ACC112 (cell line): Measurements from ENCODE around the gene SLC25A42.
"Not testable (repeated sequence)": the region's sequence is repeated elsewhere in the genome, so short reads cannot be mapped to it uniquely, and the experiment has no call there.

ENCODE experiments used
- H2AFZ ChIP-seq: fragments of 200-600 bp; sonication (generic); one replicate; pipeline ENCODE4 v1.6.0; 2017; ENCODE audit warnings: antibody characterized with exemption, low read length; ENCODE audit not compliant: unreplicated experiment
- H3K27ac ChIP-seq: fragments of 200-600 bp; sonication (generic); 2 replicates; pipeline ENCODE4 v1.5.1; 2014; ENCODE audit warnings: low read depth, mild to moderate bottlenecking, antibody characterized with exemption, low read length, moderate library complexity
- H3K27me3 ChIP-seq: fragments of 200-600 bp; sonication (generic); 2 replicates; pipeline ENCODE4 v1.6.1; 2014; ENCODE audit warnings: mild to moderate bottlenecking, antibody characterized with exemption, low read length, moderate library complexity, mixed read lengths; ENCODE audit not compliant: insufficient read depth
- H3K36me3 ChIP-seq: fragments of 200-600 bp; sonication (generic); 2 replicates; pipeline ENCODE4 v1.6.1; 2016; ENCODE audit warnings: mild to moderate bottlenecking, antibody characterized with exemption, low read length, moderate library complexity, mixed read lengths; ENCODE audit not compliant: insufficient read depth
- H3K4me1 ChIP-seq: fragments of 200-600 bp; sonication (generic); one replicate; pipeline ENCODE4 v1.6.1; 2016; ENCODE audit warnings: low read length, mixed read lengths; ENCODE audit not compliant: insufficient read depth, unreplicated experiment, control insufficient read depth
- H3K4me3 ChIP-seq: fragments of 200-600 bp; sonication (generic); 2 replicates; pipeline ENCODE4 v1.5.1; 2014; ENCODE audit warnings: mild to moderate bottlenecking, low read depth, low read length
- H3K79me2 ChIP-seq: fragments of 200-600 bp; sonication (generic); one replicate; pipeline ENCODE4 v1.6.0; 2016; ENCODE audit warnings: low read length; ENCODE audit not compliant: control insufficient read depth, unreplicated experiment, insufficient read depth

Gene SLC25A42

GRCh38 chr19:19063183-19064097 is at the start of gene SLC25A42:
SLC25A42 (plus strand) TSS chr19:19063994; CDS start chr19:19096125, 32,131 bp downstream.
- peak within 1 kb of the TSS; percentile 82 for H3K4me3 ChIP-seq
- H3K27ac ChIP-seq: no peak within 1 kb of the TSS
- H3K4me1 ChIP-seq: peaks cover 20% of the 10 kb centered on the region
- H3K27me3 ChIP-seq: no peaks in the 10 kb centered on the region
- no peaks in the 10 kb centered on the region for H3K79me2 ChIP-seq
- no peak within 1 kb of the TSS for H2AFZ ChIP-seq
- H3K36me3 ChIP-seq: no peaks in the 10 kb centered on the region

DNA sequence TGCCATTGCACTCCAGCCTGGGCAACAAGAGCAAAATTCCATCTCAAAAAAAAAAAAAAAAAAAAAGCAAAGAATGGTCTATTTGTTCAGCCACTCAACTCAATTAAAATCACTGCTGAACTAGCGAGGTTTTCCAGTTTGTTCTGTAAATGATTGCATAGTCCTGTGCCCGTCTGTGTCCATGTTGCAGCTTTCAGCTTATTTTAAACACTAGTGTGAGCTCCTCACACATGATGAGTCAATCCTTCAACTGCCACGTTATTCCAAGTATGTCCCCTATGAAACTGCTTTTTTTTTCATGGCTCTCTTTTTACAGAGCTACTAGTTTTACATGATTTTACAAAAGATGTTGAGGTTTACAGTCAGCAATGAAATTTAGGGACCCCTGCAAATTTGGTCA is 42.7 kb upstream of the SLC25A42 start:
- H3K4me1 ChIP-seq: peaks cover 8% of the 10 kb centered on the region
- peaks cover 46% of the 10 kb centered on the region for H3K79me2 ChIP-seq
- H3K4me3 ChIP-seq: no peak overlapping the region
- peak overlapping the region; percentile 59 for H3K27ac ChIP-seq
- no peaks in the 10 kb centered on the region for H3K27me3 ChIP-seq
- H3K36me3 ChIP-seq: peaks cover 15% of the 10 kb centered on the region
- H2AFZ ChIP-seq: no peak overlapping the region

DNA sequence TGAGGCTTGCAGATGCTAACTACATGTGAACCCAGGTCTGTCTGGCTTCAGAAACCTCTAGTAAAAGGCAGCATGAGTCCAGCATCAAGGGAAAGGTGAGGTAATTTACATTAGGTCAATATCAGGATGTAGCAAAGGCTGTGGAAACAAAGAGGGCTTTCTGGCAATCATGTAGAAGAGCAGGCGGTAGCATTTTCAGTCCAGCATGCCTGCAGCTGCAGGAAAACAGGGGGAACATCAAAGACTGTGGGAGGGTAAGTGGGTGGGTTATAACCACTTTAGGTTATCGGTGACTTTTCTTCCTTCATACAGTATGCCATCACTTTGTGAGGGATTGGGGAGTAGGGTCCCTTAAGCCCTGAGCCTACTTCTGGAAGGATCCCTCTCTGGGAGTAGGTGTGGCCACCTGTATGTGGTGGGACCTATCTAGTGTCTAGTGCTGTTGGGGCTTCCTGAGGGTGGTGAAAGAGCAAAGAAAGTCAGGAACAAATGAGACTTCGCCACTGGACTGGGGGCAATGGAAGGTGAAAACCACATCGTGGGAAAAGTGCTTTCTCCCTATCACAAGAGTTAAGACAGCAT is 41.3 kb upstream of the SLC25A42 start:
- Histone ChIP-seq H3K4me3 (no peak overlapping the region), H3K27me3 (no peaks in the 10 kb centered on the region), H3K79me2 (peaks cover 52% of the 10 kb centered on the region), H2AFZ (no peak overlapping the region), H3K27ac (no peak overlapping the region), H3K36me3 (peaks cover 13% of the 10 kb centered on the region), H3K4me1 (peaks cover 8% of the 10 kb centered on the region)

- H3K27me3 ChIP-seq, H2AFZ ChIP-seq, H3K4me3 ChIP-seq, H3K27ac ChIP-seq, H3K4me1 ChIP-seq: not testable (repeated sequence)
- H3K36me3 ChIP-seq: peaks cover 13% of the 10 kb centered on the region
- H3K79me2 ChIP-seq: peaks cover 51% of the 10 kb centered on the region
Observed at GRCh38 chr19:19023376-19023775, 40.4 kb upstream of the SLC25A42 start.

GRCh38 chr19:19025861-19026260 is 37.9 kb upstream of the SLC25A42 start:
- Histone ChIP-seq H3K79me2 (peaks cover 50% of the 10 kb centered on the region), H3K4me3 (no peak overlapping the region), H3K27ac (no peak overlapping the region)

DNA sequence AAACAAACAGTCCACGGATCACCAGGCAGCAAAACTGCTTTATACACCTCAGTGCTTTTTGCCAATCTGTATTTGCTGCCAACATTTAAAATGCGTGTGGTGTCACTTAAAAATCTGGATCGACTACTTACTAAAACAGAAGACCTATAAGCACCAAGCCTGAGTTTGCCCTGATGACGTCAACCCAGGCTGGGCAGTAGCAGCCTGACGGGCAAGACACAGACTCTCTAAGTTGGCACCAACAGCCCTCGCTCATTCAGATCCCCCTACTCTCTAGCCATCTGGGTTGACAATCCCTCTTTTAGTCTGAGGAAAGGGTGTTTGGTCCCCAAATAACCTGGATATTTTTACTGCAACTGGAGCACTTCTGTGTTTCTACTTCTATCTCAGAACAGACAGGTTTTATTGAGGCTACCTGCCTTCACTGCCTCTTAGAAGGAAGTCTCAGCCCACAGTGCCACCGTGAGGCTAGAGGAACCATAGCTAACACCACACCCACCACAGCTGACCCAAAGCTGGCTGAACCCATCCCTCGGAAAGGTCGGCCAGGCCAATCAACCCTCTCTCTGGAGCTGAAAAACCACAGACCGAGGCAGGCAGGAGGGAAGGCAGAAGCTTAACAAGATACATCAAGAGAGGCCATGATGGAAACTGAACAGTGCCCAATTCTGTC is 37.4 kb upstream of the SLC25A42 start:
- Histone ChIP-seq H3K36me3 (peaks cover 13% of the 10 kb centered on the region), H2AFZ (no peak overlapping the region), H3K27ac (no peak overlapping the region), H3K27me3 (no peaks in the 10 kb centered on the region), H3K79me2 (peaks cover 50% of the 10 kb centered on the region), H3K4me1 (peaks cover 3% of the 10 kb centered on the region), H3K4me3 (no peak overlapping the region)

More at GRCh38 chr19:19025861-19026260, 37.9 kb upstream of the SLC25A42 start:
- no peak overlapping the region for H2AFZ ChIP-seq
- H3K27me3 ChIP-seq: no peaks in the 10 kb centered on the region
- H3K4me1 ChIP-seq: peaks cover 8% of the 10 kb centered on the region
- H3K36me3 ChIP-seq: peaks cover 11% of the 10 kb centered on the region

DNA sequence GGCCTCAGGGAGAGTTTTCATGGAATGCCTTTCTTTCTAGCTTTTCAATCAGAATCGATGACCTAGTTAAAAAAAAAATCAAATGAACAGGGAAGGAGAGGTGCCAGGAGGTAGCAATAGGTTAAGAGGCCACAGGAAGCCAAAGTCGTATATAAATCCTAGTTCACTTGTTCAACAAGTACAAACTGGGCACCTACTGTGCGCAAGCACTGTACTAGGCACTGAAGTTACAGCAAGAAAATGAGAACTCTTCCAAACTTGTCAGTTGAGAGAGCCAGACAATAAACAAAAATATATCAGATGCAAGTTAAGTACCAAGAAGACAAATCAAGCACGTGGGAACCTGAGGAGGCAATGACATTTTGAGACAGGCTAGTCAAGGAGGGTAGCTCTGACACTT is 36.6 kb upstream of the SLC25A42 start:
- Histone ChIP-seq H3K4me3 (no peak overlapping the region), H3K4me1 (no peaks in the 10 kb centered on the region), H3K27ac (no peak overlapping the region), H3K27me3 (no peaks in the 10 kb centered on the region), H3K36me3 (peaks cover 13% of the 10 kb centered on the region), H2AFZ (no peak overlapping the region), H3K79me2 (peaks cover 57% of the 10 kb centered on the region)

DNA sequence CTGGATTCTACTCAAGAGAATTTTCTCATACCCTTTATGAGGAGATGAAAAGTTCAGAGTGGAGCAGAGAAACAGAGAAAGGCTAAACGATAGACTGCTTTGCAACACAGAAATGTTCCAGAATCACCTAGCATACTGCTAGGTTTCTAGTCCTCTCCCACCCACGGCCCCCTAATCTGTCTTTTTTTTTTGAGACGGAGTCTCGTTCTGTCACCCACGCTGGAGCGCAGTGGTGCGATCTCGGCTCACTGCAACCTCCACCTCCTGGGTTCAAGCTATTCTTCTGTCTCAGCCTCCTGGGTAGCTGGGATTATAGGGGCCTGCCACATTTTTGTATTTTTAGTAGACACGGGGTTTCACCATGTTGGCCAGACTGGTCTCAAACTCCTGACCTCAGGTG is 35.3 kb upstream of the SLC25A42 start:
- Histone ChIP-seq H3K4me3 (no peak overlapping the region), H3K79me2 (peaks cover 57% of the 10 kb centered on the region), H3K27me3 (no peaks in the 10 kb centered on the region), H3K27ac (no peak overlapping the region), H3K4me1 (no peaks in the 10 kb centered on the region), H3K36me3 (peaks cover 13% of the 10 kb centered on the region; the same call in 1 of the 2 replicates), H2AFZ (no peak overlapping the region)

DNA sequence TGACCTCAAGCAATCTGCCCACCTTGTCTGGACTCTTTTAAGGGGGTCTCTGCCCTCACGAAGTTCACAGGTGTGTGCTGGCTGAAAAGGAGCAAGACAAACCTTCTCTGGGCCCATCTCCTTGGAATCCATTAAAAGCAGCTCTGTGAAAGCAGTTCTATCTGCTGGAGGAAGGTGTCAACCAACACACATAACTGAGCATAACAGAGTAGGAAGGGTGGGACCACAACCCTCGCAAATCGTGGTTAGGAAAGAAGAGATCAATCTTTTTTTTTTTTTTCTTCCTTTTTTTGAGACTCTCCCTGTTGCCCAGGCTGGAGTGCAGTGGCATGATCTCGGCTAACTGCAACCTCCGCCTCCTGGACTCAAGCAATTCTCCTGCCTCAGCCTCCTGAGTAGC is 31.9 kb upstream of the SLC25A42 start:
- Histone ChIP-seq H3K27ac (no peak overlapping the region), H2AFZ (no peak overlapping the region), H3K79me2 (peaks cover 51% of the 10 kb centered on the region), H3K36me3 (0 out of 2 replicates have a peak, but pooled peaks cover 4% of the 10 kb centered on the region), H3K27me3 (no peaks in the 10 kb centered on the region), H3K4me1 (no peaks in the 10 kb centered on the region), H3K4me3 (peak overlapping the region; percentile 99)

- H3K27ac ChIP-seq: peak overlapping the region; percentile 85
- 0 out of 2 replicates have a peak, but pooled peaks cover 4% of the 10 kb centered on the region for H3K36me3 ChIP-seq
- no peaks in the 10 kb centered on the region for H3K27me3 ChIP-seq
- H2AFZ ChIP-seq: peak overlapping the region; percentile 25
- H3K4me3 ChIP-seq: peak overlapping the region; percentile 99
- peaks cover 45% of the 10 kb centered on the region for H3K79me2 ChIP-seq
- H3K4me1 ChIP-seq: no peaks in the 10 kb centered on the region
Observed at GRCh38 chr19:19032420-19033175, 31.2 kb upstream of the SLC25A42 start.
